LNCAP (cell line): ENCODE measurements around the gene SPPL3.

Experiments used
- TF ChIP-seq, protein P1 (sequence below): fragments of 450-650 bp; IDR thresholded peaks from 2 replicates; pipeline ENCODE4 v1.5.1; 2017; ENCODE audit warnings: mild to moderate bottlenecking

SPPL3 gene

DNA sequence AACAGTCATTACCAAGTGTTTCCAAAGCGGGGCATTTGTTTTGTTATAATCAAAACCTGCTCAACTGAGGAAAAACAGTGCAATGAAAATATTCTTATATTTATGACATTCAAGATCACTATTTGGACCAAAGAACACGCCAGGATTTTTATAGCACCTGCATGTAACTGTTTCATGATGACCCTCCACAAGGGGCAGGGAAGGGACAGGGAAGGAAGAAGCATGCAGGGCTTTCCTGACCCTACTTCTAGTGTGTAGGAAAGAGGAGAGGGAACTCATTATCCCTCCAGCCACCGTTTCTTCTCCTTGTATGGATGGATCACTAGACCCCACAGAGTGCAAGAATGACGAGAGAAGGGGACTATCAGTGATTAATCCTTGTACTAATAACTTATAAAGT lies 49.4 kb downstream of the SPPL3 start:
- TF ChIP-seq, protein P1, sequence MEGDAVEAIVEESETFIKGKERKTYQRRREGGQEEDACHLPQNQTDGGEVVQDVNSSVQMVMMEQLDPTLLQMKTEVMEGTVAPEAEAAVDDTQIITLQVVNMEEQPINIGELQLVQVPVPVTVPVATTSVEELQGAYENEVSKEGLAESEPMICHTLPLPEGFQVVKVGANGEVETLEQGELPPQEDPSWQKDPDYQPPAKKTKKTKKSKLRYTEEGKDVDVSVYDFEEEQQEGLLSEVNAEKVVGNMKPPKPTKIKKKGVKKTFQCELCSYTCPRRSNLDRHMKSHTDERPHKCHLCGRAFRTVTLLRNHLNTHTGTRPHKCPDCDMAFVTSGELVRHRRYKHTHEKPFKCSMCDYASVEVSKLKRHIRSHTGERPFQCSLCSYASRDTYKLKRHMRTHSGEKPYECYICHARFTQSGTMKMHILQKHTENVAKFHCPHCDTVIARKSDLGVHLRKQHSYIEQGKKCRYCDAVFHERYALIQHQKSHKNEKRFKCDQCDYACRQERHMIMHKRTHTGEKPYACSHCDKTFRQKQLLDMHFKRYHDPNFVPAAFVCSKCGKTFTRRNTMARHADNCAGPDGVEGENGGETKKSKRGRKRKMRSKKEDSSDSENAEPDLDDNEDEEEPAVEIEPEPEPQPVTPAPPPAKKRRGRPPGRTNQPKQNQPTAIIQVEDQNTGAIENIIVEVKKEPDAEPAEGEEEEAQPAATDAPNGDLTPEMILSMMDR, result no peak

DNA sequence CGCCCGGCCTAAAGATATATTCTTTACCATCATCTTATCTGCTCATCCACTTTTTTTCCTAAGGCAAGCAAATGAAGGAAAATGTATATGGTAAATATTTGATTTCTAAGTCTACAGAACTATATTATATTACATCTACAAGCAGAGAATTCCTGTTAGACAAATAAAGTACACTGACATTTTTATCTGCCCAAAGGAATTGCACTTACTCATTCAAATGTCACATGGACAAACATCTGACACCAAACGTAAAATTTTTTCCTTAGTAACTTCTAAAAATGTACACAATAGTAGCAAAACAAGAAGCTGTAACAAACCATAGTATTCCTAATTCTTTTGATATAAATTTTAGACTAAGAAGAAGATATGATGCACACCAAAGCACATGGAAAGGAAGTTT lies 51.0 kb downstream of the SPPL3 start:
- TF ChIP-seq, protein P1, result no peak

DNA sequence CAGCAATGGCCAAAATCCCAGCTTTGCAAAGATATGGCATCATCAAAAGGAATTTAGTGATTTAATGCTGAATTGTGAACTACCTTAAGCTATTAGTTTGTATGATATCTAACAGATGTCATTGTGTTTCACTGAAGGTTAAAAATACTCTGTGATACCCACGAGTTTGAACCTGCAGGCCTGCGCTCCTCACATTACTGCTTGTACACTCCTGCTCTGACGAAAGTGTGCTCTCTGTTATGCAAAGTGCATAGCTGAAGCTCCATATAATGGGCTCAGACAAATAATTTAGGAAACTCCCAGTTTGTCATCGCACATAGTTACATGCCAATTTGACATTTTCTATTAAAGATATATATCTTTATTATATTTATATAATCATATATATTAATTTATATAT lies 52.2 kb downstream of the SPPL3 start:
- TF ChIP-seq, protein P1, result no peak

DNA sequence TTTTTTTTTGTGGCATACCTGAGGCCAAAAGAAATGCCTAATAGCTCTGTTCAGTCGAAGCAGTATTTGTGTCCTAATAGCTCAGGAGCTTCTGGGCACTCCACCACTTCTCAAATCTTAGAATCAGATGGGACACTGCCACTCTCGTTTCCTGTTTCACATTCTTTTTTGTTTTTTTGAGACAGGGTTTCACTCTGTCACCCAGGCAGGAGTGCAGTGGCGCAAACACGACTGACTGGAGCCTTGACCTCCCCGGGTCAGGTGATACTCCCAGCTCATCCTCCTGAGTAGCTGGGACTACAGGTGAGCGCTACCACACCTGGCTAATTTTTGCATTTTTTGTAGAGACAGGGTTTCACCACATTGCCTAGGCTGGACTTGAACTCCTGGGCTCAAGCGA lies 52.7 kb downstream of the SPPL3 start:
- TF ChIP-seq, protein P1, result no peak

DNA sequence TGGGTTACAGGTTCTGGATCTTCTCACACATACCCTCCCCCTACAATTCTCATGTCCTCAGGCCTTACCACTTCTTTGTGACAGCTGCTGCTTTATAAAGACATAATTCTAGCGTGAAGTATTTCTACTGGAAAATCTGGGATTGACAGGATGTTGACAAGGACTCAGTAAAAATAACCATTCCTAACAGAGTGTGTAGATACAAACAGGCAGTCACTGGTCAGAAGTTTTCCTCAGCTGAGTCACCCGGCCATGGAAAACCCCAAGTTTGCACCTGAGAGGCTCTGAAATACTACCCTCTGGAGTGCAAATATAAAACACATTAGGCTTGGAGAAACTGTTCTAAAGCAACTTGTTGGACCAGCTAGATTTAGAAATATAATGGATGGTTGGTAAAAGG lies 54.4 kb downstream of the SPPL3 start:
- TF ChIP-seq, protein P1, result no peak

DNA sequence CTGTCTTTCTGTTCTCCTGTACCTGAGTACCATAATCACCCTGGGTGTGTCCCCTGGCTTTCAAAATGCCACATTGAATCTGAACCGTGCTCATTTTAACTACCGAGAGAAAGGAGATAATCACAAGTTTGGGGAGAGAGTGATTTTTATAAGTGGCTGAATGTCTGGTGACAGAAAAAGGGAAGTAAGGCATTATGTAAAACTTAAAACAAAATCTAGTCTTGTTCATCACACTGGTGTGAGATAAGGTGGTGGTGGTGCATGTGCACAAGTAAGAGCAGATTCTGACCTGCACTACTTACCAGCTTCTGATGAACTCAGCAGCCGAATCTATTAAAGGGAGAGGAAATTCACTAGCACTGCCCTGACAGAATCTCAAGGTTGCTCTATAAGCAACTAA lies 56.3 kb downstream of the SPPL3 start:
- TF ChIP-seq, protein P1, result no peak

DNA sequence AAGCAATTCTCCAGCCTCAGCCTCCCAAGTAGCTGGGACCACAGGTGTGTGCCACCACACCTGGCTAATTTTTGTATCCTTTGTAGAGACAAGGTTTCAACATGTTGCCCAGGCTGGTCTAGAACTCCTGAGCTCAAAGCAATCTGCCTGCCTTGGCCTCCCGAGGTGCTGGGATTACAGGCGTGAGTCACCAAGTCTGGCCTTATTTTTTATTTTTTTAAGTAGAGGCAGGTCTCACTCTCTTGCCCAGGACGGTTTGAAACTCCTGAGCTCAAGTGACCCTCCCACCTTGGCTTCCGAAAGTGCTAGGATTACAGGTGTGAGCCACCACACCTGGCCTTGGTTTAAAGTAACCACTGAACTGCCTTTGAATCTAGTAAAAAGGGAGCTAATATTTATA lies 56.8 kb downstream of the SPPL3 start:
- TF ChIP-seq, protein P1, result no peak

DNA sequence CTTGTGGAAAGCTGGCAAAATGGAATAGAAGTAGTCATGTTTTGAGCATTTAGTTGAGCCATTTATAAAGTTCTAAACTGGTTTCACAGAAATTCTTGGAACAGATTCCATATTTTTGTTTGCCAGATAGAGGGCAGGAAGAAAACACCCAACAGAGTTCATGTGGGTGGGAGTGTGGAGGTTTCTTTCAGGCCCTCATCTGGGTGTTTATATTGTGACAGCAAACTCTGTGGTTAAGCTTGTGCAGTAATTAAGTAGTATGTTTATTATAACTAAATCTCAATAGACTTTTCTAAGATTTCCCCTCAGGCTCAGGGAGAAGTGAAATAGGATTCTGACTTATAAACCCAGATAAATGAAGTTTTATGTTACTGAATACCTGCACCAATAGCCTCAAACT lies 57.4 kb downstream of the SPPL3 start:
- TF ChIP-seq, protein P1, result no peak
